HepG2 (cell line): ENCODE data around the gene VILL. TPM values are rescaled to one million over a fixed set of nuclear protein-coding genes. Genes with fewer than 3 reads are reported as not detected.

ENCODE experiments used
- ATAC-seq: fragments of 200-7000 bp; cut with Tn5 transposase; 3 replicates; pipeline ENCODE4 v1.9.1; 2020; ENCODE audit warnings: mild to moderate bottlenecking, moderate library complexity
- BruUV-seq: library from RNA; stranded (reverse); fragments of 400-500 nt; replicated peaks from 2 replicates; lab custom pipeline; 2021; lab: Mats Ljungman, UMichigan
- CTCF ChIA-PET: fragments of 300-600 bp; formaldehyde crosslinking; extraction: SDS; loops from one replicate; lab custom pipeline; 2021; ENCODE audit warnings: low total read pairs, inconsistent platforms, low intra/inter-chr PET ratio; lab: Yijun Ruan, JAX
- POLR2A ChIA-PET: fragments of 350-600 bp; sonication (Branson Sonifier 250); formaldehyde crosslinking; loops from one replicate; lab custom pipeline; 2020; ENCODE audit warnings: antibody characterized with exemption, inconsistent platforms; lab: Yijun Ruan, JAX
- DNase-seq: peaks from one replicate; pipeline ENCODE4 v3.0.0-alpha.2; 2015; ENCODE audit warnings: low spot score
- FAIRE-seq: peaks from 3 replicates; lab custom pipeline; 2011; peaks lifted over from hg19 to GRCh38; lab: Jason Lieb, UNC
- H2AFZ ChIP-seq: one replicate; pipeline ENCODE4 v1.6.1; 2011; ENCODE audit warnings: low read length, inconsistent platforms
- H3K27ac ChIP-seq: fragments of 300-600 bp; 3 replicates; pipeline ENCODE4 v1.8.0; 2011; ENCODE audit warnings: mixed run types, mild to moderate bottlenecking, mixed read lengths, low read length, inconsistent platforms; ENCODE audit not compliant: insufficient read depth; ENCODE audit errors: extremely low read length
- H3K27me3 ChIP-seq, 2 experiments: fragments of 200-600 bp in 1 of 2; 2 replicates in 1 of 2; 3 replicates in 1 of 2; pipeline versions ENCODE4 v1.6.0 to v1.8.0; 2011; ENCODE audit warnings: low read length in 2 of 2, mild to moderate bottlenecking in 2 of 2, moderate library complexity in 2 of 2, inconsistent platforms in 1 of 2; ENCODE audit not compliant: insufficient read depth in 2 of 2, control insufficient read depth in 1 of 2
- H3K36me3 ChIP-seq, 2 experiments: fragments of 200-600 bp in 1 of 2; replicated peaks in 1 of 2; 2 replicates in 1 of 2; 3 replicates in 1 of 2; pipeline versions ENCODE4 v1.5.1 to v1.8.0; 2011; ENCODE audit warnings: low read length in 2 of 2, inconsistent platforms in 1 of 2; ENCODE audit not compliant: insufficient read depth in 2 of 2, control insufficient read depth in 1 of 2
- H3K4me1 ChIP-seq: 2 replicates; pipeline ENCODE4 v1.5.1; 2012; ENCODE audit warnings: low read length, inconsistent platforms; ENCODE audit not compliant: insufficient read depth
- H3K4me2 ChIP-seq: 2 replicates; pipeline ENCODE4 v1.6.0; 2011; ENCODE audit warnings: low read depth, low read length, inconsistent platforms
- H3K4me3 ChIP-seq, 3 experiments: fragments of 200-600 bp in 1 of 3; sonication (generic), shearing (Covaris generic) in 1 of 3; replicated peaks in 1 of 3; 2 replicates each; pipeline ENCODE4 v1.5.1; 2011 to 2016; ENCODE audit warnings: low read length in 3 of 3, inconsistent platforms in 2 of 3, low read depth in 2 of 3, mild to moderate bottlenecking in 2 of 3, control low read depth in 1 of 3, mixed read lengths in 1 of 3; ENCODE audit not compliant: insufficient read depth in 1 of 3
- H3K79me2 ChIP-seq: one replicate; pipeline ENCODE4 v1.6.1; 2011; ENCODE audit warnings: low read length, inconsistent platforms; ENCODE audit not compliant: insufficient read depth
- H3K9ac ChIP-seq: 2 replicates; pipeline ENCODE4 v1.6.0; 2011; ENCODE audit warnings: mild to moderate bottlenecking, low read depth, low read length, inconsistent platforms; ENCODE audit not compliant: insufficient read depth
- H3K9me3 ChIP-seq: 2 replicates; pipeline ENCODE4 v1.5.1; 2012; ENCODE audit warnings: mild to moderate bottlenecking, low read length
- H4K20me1 ChIP-seq: 2 replicates; pipeline ENCODE4 v1.6.0; 2011; ENCODE audit warnings: inconsistent platforms, mild to moderate bottlenecking, low read length, moderate library complexity; ENCODE audit not compliant: insufficient read depth
- SOX13 ChIP-seq, 3 experiments: fragments of 450-650 bp in 1 of 3; sonication (generic) in 1 of 3; formaldehyde crosslinking in 1 of 3; IDR thresholded peaks in 2 of 3; conservative IDR thresholded peaks in 1 of 3; 2 replicates each; pipeline versions ENCODE4 v1.5.0 to v1.6.1; 2016 to 2020; ENCODE audit warnings: antibody characterized with exemption in 1 of 3, mild to moderate bottlenecking in 1 of 3, missing compliant biosample characterization in 1 of 3, missing genetic modification reagents in 1 of 3, moderate library complexity in 1 of 3
- ZMYM3 ChIP-seq: sonication (generic); formaldehyde crosslinking; IDR thresholded peaks from 2 replicates; pipeline ENCODE4 v1.5.1; 2020; ENCODE audit warnings: mild to moderate bottlenecking, missing genetic modification reagents
- WGBS: methylation state at CpG from one replicate; pipeline ENCODE4 v1.1.6; 2017; ENCODE audit warnings: low lambda C conversion rate; 5-methylcytosine and 5-hydroxymethylcytosine counted together
- in situ Hi-C: cut with HindIII; loops from 2 replicates; pipeline ENCODE4 v1.10.0; 2017; ENCODE audit warnings: low pct_unique_long_range_greater_than_20kb; ENCODE audit not compliant: extremely low pct_ligation_motif_present
- intact Hi-C: fragments of 100-400 bp; cut with micrococcal nuclease; formaldehyde crosslinking; loops from one replicate; pipeline ENCODE4 v1.10.0; 2022; ENCODE audit not compliant: unreplicated experiment
- polyA plus RNA-seq, 8 experiments: library from polyadenylated mRNA; depleted of rRNA in 3 of 8; stranded (reverse) in 7 of 8; unstranded in 1 of 8; fragments of >200 nt; fragmentation: Illumina TruSeq in 4 of 8; extraction: Trizol in 4 of 8; gene quantifications; 2 replicates each; pipeline versions ENCODE4 v1.2.1 to v1.2.3, GENCODE V29; 2011 to 2016; ENCODE audit warnings: low read depth in 4 of 8, missing spikeins in 1 of 8, mixed read lengths in 1 of 8; ENCODE audit not compliant: insufficient read depth in 1 of 8
- total RNA-seq, 5 experiments: library from RNA; depleted of rRNA; stranded (reverse); fragments of >200 nt; fragmentation: Illumina TruSeq; extraction: Trizol; gene quantifications; 2 replicates each; pipeline ENCODE4 v1.2.3, GENCODE V29; 2016; ENCODE audit warnings: low read depth in 1 of 5
- TF ChIP-seq, protein P1 (sequence below): sonication (generic); formaldehyde crosslinking; IDR thresholded peaks from 2 replicates; pipeline ENCODE4 v1.4.0; 2020; ENCODE audit warnings: missing genetic modification reagents, mild to moderate bottlenecking, borderline replicate concordance

The VILL gene
- total and polyA plus RNA-seq, 2 of the 13 experiments (the other 11 are each of a cell fraction or from before 2014, with no cell fraction given) = 3.2 to 5.3 TPM

- ChIA-PET POLR2A (no interaction called here), CTCF (interaction anchor here (1.9 to 2.9 kb wide), 2 partner anchors 28 to 30 kb away, joined by 7 to 21 read pairs; no protein-coding TSS in a partner anchor)
- Histone ChIP-seq H3K9ac (no peak overlapping the region), H3K27ac (no peak overlapping the region), H3K9me3 (no peaks in the 10 kb centered on the region), H4K20me1 (no peaks in the 10 kb centered on the region), H3K4me3 (no peak overlapping the region), H3K79me2 (no peaks in the 10 kb centered on the region), H3K36me3 (peaks cover 40 to 80% of the 10 kb centered on the region in 2 experiments; a peak in 4 of 5 replicates), H3K27me3 (no peaks in the 10 kb centered on the region), H3K4me1 (peaks cover 16% of the 10 kb centered on the region), H2AFZ (no peak overlapping the region), H3K4me2 (no peak overlapping the region)
- WGBS = 91% methylated on average over 12 of the region's 12 CpGs
- ATAC-seq (no peak; the same call in 2 of the 3 replicates), DNase-seq (no peak), FAIRE-seq (no peak)
- in situ Hi-C loops = no loop called here
- intact Hi-C loops = loop anchor here (1.0 kb wide), 1 partner anchor 30 kb away; no protein-coding TSS in a partner anchor
- TF ChIP-seq SOX13 (IDR thresholded peaks at IDR 0.05) (no peak), SOX13 (CRISPR knock-in tag; conservative IDR thresholded peaks at IDR 0.05 in 1 of 2, IDR thresholded peaks at IDR 0.05 in 1 of 2) (peak in 1 of 2 experiments; percentile 60; a peak in 1 of 4 replicates), ZMYM3 (no peak)
- TF ChIP-seq, protein P1, sequence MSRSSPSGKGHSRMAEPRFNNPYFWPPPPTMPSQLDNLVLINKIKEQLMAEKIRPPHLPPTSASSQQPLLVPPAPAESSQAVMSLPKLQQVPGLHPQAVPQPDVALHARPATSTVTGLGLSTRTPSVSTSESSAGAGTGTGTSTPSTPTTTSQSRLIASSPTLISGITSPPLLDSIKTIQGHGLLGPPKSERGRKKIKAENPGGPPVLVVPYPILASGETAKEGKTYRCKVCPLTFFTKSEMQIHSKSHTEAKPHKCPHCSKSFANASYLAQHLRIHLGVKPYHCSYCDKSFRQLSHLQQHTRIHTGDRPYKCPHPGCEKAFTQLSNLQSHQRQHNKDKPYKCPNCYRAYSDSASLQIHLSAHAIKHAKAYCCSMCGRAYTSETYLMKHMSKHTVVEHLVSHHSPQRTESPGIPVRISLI = no peak
- no TSS peak for BruUV-seq
These were observed 17.1 kb upstream of the VILL start for GRCh38 chr3:37973246-37974054.
